Measurements from ENCODE around the gene TNFAIP2.

Gene TNFAIP2

DNA sequence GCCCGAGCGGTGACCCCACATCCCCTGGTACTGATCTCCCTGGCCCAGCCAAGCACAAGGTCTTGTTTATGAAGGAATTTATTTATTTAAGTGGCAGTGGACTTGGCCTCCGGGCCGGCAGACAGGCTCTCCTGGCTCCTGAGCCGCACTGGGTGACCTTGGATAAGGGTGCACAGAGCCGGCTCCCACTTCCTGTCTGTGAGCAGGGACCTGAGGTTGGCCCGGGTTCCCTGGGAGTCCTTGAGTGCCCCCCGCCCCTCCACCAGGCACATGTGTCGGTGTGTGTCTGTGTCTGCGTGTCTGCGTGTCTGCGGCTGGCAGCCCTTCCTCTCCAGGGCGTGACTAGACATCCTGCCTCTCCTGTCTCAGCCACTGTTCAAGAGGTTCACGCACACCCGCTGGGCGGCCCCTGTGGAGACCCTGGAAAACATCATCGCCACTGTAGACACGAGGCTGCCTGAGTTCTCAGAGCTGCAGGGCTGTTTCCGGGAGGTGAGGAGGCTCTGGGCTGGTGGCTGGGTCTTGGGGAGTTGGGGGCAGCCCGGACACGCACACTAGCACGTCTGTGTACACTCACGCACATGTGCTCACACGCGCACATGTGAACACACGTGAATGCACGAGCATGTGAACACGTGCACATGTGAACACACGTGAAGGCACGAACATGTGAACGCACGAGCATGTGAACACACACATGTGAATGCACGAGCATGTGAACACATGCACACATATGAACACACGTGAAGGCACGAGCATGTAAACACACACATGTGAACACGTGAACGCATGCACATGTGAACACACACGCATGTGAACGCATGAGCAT lies 9.3 kb downstream of the TNFAIP2 start:
- Histone ChIP-seq H3K9me3 (replicated peaks; ENCODE audit: insufficient read depth, low read length) (no peaks in the 10 kb centered on the region), H3K9me2 (replicated peaks; ENCODE audit: insufficient read depth, low read length) (no peaks in the 10 kb centered on the region), H4K20me1 (ENCODE audit: insufficient read depth, low read length) (no peaks in the 10 kb centered on the region), H3K79me2 (ENCODE audit: low read length) (no peaks in the 10 kb centered on the region), H3K36me3 (replicated peaks; ENCODE audit: insufficient read depth, low read length) (no peaks in the 10 kb centered on the region), H3F3A (ENCODE audit: insufficient read depth, low read length) (no peaks in the 10 kb centered on the region), H3K27ac (ENCODE audit: low read length) (no peak overlapping the region), H3K27me3 (replicated peaks; ENCODE audit: insufficient read depth, low read length) (peaks cover 4% of the 10 kb centered on the region), H3K4me3 (ENCODE audit: low read length) (no peak overlapping the region), H2AFZ (ENCODE audit: low read length) (no peak overlapping the region), H3K4me1 (ENCODE audit: low read length) (no peaks in the 10 kb centered on the region), H3K9ac (ENCODE audit: low read length) (no peak overlapping the region), H3K4me2 (ENCODE audit: low read depth, low read length) (no peak overlapping the region)
- TF ChIP-seq, protein P1, sequence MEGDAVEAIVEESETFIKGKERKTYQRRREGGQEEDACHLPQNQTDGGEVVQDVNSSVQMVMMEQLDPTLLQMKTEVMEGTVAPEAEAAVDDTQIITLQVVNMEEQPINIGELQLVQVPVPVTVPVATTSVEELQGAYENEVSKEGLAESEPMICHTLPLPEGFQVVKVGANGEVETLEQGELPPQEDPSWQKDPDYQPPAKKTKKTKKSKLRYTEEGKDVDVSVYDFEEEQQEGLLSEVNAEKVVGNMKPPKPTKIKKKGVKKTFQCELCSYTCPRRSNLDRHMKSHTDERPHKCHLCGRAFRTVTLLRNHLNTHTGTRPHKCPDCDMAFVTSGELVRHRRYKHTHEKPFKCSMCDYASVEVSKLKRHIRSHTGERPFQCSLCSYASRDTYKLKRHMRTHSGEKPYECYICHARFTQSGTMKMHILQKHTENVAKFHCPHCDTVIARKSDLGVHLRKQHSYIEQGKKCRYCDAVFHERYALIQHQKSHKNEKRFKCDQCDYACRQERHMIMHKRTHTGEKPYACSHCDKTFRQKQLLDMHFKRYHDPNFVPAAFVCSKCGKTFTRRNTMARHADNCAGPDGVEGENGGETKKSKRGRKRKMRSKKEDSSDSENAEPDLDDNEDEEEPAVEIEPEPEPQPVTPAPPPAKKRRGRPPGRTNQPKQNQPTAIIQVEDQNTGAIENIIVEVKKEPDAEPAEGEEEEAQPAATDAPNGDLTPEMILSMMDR (IDR thresholded peaks at IDR 0.05; ENCODE audit: low read length), result no peak
- TF ChIP-seq EZH2phosphoT487 (IDR thresholded peaks at IDR 0.05; ENCODE audit: low read length) (no peak), EZH2 (optimal IDR thresholded peaks at IDR 0.05; ENCODE audit: low read depth, low read length) (no peak)
- no peak for DNase-seq

GRCh38 chr14:103133210-103134140 lies 10.2 kb downstream of the TNFAIP2 start:
- no peaks in the 10 kb centered on the region for H3K79me2 ChIP-seq (ENCODE audit: low read length)
- H3K36me3 ChIP-seq (replicated peaks; ENCODE audit: insufficient read depth, low read length), result no peaks in the 10 kb centered on the region

GRCh38 chr14:103134405-103134804 lies 11.1 kb downstream of the TNFAIP2 start:
- Histone ChIP-seq H3K4me2 (ENCODE audit: low read depth, low read length) (no peak overlapping the region), H3K9me3 (replicated peaks; ENCODE audit: insufficient read depth, low read length) (no peaks in the 10 kb centered on the region), H3K36me3 (replicated peaks; ENCODE audit: insufficient read depth, low read length) (no peaks in the 10 kb centered on the region), H3K9me2 (replicated peaks; ENCODE audit: insufficient read depth, low read length) (no peaks in the 10 kb centered on the region), H3K9ac (ENCODE audit: low read length) (no peak overlapping the region), H3K4me1 (ENCODE audit: low read length) (no peaks in the 10 kb centered on the region), H3K79me2 (ENCODE audit: low read length) (no peaks in the 10 kb centered on the region), H3K4me3 (ENCODE audit: low read length) (no peak overlapping the region), H2AFZ (ENCODE audit: low read length) (no peak overlapping the region), H4K20me1 (ENCODE audit: insufficient read depth, low read length) (no peaks in the 10 kb centered on the region), H3K27me3 (replicated peaks; ENCODE audit: insufficient read depth, low read length) (peaks cover 9% of the 10 kb centered on the region), H3F3A (ENCODE audit: insufficient read depth, low read length) (no peaks in the 10 kb centered on the region), H3K27ac (ENCODE audit: low read length) (no peak overlapping the region)
- TF ChIP-seq, protein P1 (IDR thresholded peaks at IDR 0.05; ENCODE audit: low read length), result no peak
- TF ChIP-seq EZH2 (optimal IDR thresholded peaks at IDR 0.05; ENCODE audit: low read depth, low read length), result no peak
- DNase-seq, result no peak

More at GRCh38 chr14:103133210-103134140, 10.2 kb downstream of the TNFAIP2 start:
- Histone ChIP-seq H3K9ac (ENCODE audit: low read length) (no peak overlapping the region), H3F3A (ENCODE audit: insufficient read depth, low read length) (no peaks in the 10 kb centered on the region), H3K9me2 (replicated peaks; ENCODE audit: insufficient read depth, low read length) (no peaks in the 10 kb centered on the region), H2AFZ (ENCODE audit: low read length) (no peak overlapping the region), H3K27ac (ENCODE audit: low read length) (no peak overlapping the region), H3K9me3 (replicated peaks; ENCODE audit: insufficient read depth, low read length) (no peaks in the 10 kb centered on the region), H3K4me2 (ENCODE audit: low read depth, low read length) (no peak overlapping the region), H3K4me1 (ENCODE audit: low read length) (no peaks in the 10 kb centered on the region), H3K4me3 (ENCODE audit: low read length) (no peak overlapping the region), H3K27me3 (replicated peaks; ENCODE audit: insufficient read depth, low read length) (peaks cover 4% of the 10 kb centered on the region), H4K20me1 (ENCODE audit: insufficient read depth, low read length) (no peaks in the 10 kb centered on the region)
- no peak for DNase-seq
- TF ChIP-seq, protein P1 (IDR thresholded peaks at IDR 0.05; ENCODE audit: low read length), result no peak
- no peak for TF ChIP-seq EZH2phosphoT487 (IDR thresholded peaks at IDR 0.05; ENCODE audit: low read length)
- no peak for TF ChIP-seq EZH2 (optimal IDR thresholded peaks at IDR 0.05; ENCODE audit: low read depth, low read length)
